ENCODE results near the gene COPA. TPM values are rescaled to one million over a fixed set of nuclear protein-coding genes. Genes with fewer than 3 reads are reported as not detected.

COPA gene
- total and polyA plus RNA-seq, 9 donors, result 109 to 154 (median 129) TPM

DNA sequence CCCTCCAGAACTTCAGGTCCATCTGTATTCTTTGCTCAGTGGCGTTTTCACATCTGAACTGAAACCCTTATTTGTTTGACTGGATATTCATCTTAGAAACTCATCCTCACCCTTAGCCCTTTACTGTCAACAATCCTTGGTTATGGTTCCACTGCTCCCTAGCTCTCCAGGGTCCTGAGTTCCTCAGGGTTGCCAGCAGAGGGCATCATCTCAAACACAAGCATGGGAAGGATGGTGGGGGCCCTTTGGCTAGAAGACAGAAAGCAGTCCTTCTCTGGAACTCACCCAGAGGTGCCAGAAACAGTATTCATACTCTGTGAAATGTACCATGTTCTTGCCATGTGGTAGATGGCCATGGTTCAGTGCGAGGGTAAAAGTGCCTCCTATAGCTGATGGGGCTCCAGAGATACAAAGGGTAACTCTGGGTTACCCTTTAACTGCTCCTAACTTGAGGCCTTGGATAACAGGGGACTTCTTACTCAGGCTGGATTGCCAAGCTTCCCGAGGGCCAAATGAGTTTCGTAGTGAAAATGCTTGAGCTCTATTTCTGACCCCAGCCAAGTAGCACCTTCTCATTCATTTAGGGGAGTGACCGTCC lies 11.4 kb upstream of the COPA start:
- 80% methylated on average over 2 of the region's 5 CpGs for WGBS (ENCODE audit: insufficient coverage)
- Histone ChIP-seq H3K36me3 (ENCODE audit: control insufficient read depth, insufficient read depth, low read length) (peaks cover 92% of the 10 kb centered on the region), H3K9me3 (replicated peaks; ENCODE audit: control insufficient read depth, low read depth, low read length) (no peaks in the 10 kb centered on the region)

DNA sequence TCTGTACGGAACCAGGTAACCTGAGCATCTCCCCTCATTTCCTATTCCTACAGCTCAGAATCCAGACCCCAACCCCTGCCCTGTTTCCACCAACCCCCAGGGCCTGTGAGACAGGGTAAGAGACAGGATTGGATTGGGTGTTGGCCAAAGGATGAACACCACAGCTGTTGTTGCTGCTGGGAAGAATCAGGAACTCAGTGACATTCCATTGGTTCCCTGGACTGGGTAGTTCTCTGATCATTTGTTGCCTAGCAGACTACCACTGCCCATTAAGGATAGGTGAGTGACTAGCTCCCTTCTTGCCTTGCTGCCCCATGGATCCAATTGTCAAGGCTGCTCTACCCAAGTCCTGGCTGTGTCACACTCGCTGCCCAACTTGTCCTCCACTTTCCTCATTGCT lies 10.2 kb upstream of the COPA start:
- H3K4me1 ChIP-seq (ENCODE audit: control insufficient read depth, insufficient read depth, low read length), result peaks cover 28% of the 10 kb centered on the region
- H3K4me3 ChIP-seq (ENCODE audit: low read length), result no peak overlapping the region
- H3K36me3 ChIP-seq (ENCODE audit: control insufficient read depth, insufficient read depth, low read length), result peaks cover 98% of the 10 kb centered on the region
- peak overlapping the region; percentile 57 for H3K27ac ChIP-seq (ENCODE audit: low read length)
- peak; percentile 75 for DNase-seq
- WGBS (ENCODE audit: insufficient coverage), result 73% methylated on average over 2 of the region's 2 CpGs
- H3K9me3 ChIP-seq (replicated peaks; ENCODE audit: control insufficient read depth, low read depth, low read length), result no peaks in the 10 kb centered on the region
- H3K27me3 ChIP-seq (ENCODE audit: control insufficient read depth, insufficient read depth, low read length), result no peaks in the 10 kb centered on the region

More for the DNA sequence above, 11.4 kb upstream of the COPA start:
- H3K27me3 ChIP-seq (ENCODE audit: control insufficient read depth, insufficient read depth, low read length), result no peaks in the 10 kb centered on the region
- DNase-seq, result no peak
- H3K4me1 ChIP-seq (ENCODE audit: control insufficient read depth, insufficient read depth, low read length), result peaks cover 28% of the 10 kb centered on the region
- H3K27ac ChIP-seq (ENCODE audit: low read length), result no peak overlapping the region
- no peak overlapping the region for H3K4me3 ChIP-seq (ENCODE audit: low read length)

DNA sequence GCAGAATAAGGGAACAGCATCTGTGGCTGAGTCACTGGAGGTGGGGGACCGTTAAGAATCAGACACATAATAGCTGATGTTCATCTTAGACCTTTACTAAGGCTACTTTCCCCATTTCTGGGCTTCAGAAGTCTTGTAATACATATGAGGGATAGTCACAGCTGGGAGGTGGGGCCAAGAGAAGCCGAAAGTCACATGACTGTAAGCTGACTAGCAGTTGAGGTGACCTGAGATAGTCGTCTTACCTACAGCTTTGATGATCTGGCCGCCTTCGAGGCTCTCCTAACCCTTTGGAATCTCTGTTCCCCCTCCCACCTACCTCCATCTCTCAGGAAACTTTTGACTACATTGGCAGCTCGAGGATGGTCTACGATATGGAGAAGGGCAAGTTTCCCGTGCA lies 9.5 kb upstream of the COPA start:
- no peak for DNase-seq
- H3K27ac ChIP-seq (ENCODE audit: low read length), result peak overlapping the region; percentile 57
- peaks cover 97% of the 10 kb centered on the region for H3K36me3 ChIP-seq (ENCODE audit: control insufficient read depth, insufficient read depth, low read length)
- 100% methylated on average over 1 of the region's 8 CpGs for WGBS (ENCODE audit: insufficient coverage)
- H3K9me3 ChIP-seq (replicated peaks; ENCODE audit: control insufficient read depth, low read depth, low read length), result no peaks in the 10 kb centered on the region
- no peak overlapping the region for H3K4me3 ChIP-seq (ENCODE audit: low read length)
- H3K27me3 ChIP-seq (ENCODE audit: control insufficient read depth, insufficient read depth, low read length), result no peaks in the 10 kb centered on the region
- H3K4me1 ChIP-seq (ENCODE audit: control insufficient read depth, insufficient read depth, low read length), result peaks cover 28% of the 10 kb centered on the region

DNA sequence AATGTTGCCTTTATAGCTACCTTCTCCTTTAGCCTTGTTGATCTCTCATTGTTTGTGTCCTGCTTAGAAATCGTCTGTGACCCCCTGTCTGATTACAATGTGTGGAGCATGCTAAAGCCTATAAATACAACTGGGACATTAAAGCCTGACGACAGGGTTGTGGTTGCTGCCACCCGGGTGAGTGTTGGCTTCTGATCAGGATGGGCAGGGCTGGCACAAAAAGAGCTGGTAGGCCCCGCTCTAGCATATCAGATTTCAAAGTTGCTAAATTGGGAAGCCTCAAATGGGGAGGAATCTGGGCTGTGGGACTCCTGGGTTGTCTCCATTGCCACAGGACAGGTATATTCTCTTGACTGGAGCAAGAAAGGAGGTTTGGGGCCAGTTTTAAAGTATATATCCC lies 8.6 kb upstream of the COPA start:
- Histone ChIP-seq H3K9me3 (replicated peaks; ENCODE audit: control insufficient read depth, low read depth, low read length) (no peaks in the 10 kb centered on the region), H3K27ac (ENCODE audit: low read length) (peak overlapping the region; percentile 62), H3K36me3 (ENCODE audit: control insufficient read depth, insufficient read depth, low read length) (peaks cover 96% of the 10 kb centered on the region), H3K4me1 (ENCODE audit: control insufficient read depth, insufficient read depth, low read length) (peaks cover 28% of the 10 kb centered on the region), H3K27me3 (ENCODE audit: control insufficient read depth, insufficient read depth, low read length) (no peaks in the 10 kb centered on the region), H3K4me3 (ENCODE audit: low read length) (no peak overlapping the region)
- peak; percentile 46 for DNase-seq
- 66% methylated on average over 3 of the region's 4 CpGs for WGBS (ENCODE audit: insufficient coverage)

DNA sequence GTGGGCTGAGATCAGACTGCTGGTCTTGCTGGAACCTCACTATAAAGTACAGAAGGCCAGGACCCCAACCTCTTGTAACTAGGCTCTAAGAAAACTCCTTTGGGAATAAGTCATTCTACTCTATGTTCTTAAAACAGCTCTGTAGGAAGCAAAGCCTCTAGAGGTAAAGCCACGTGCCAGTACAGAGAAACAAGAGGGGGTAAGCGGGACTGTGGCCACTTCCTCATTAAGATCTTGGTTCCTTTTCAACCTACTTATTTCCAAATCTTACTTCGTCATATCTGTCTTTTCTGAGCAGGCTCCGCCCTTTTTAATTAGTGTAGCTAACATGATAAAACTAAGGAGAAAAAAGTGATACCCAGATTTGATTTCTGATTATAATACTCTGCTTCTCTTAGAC lies 3.9 kb upstream of the COPA start:
- H3K4me3 ChIP-seq (ENCODE audit: low read length), result no peak overlapping the region
- H3K27me3 ChIP-seq (ENCODE audit: control insufficient read depth, insufficient read depth, low read length), result no peaks in the 10 kb centered on the region
- peaks cover 17% of the 10 kb centered on the region for H3K4me1 ChIP-seq (ENCODE audit: control insufficient read depth, insufficient read depth, low read length)
- no CpG with 5 or more reads among the region's 4 CpGs for whole genome bisulfite sequencing (ENCODE audit: insufficient coverage)
- H3K27ac ChIP-seq (ENCODE audit: low read length), result no peak overlapping the region
- peak; percentile 26 for DNase-seq
- H3K36me3 ChIP-seq (ENCODE audit: control insufficient read depth, insufficient read depth, low read length), result peaks cover 61% of the 10 kb centered on the region
- H3K9me3 ChIP-seq (replicated peaks; ENCODE audit: control insufficient read depth, low read depth, low read length), result no peaks in the 10 kb centered on the region

DNA sequence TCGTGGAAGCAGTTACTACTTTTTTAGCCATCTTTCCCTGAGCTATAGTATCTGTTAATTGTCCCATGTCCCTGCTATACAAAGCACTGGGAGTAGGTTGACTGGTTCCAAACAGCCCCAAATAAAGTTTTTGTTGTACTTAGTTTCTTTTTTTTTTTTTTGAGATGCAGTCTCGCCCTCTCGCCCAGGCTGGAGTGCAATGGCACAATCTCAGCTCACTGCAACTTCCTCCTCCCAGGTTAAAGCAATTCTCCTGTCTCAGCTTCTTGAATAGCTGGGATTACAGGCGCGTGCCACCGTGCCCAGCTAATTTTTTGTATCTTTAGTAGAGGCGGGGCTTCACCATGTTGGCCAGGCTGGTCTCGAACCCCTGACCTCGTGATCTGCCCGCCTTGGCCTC lies 3.4 kb upstream of the COPA start:
- 85% methylated on average over 4 of the region's 10 CpGs for WGBS (ENCODE audit: insufficient coverage)
- no peak overlapping the region for H3K27ac ChIP-seq (ENCODE audit: low read length)
- H3K4me1 ChIP-seq (ENCODE audit: control insufficient read depth, insufficient read depth, low read length), result peaks cover 12% of the 10 kb centered on the region
- no peak for DNase-seq
- H3K27me3 ChIP-seq (ENCODE audit: control insufficient read depth, insufficient read depth, low read length), result no peaks in the 10 kb centered on the region
- no peaks in the 10 kb centered on the region for H3K9me3 ChIP-seq (replicated peaks; ENCODE audit: control insufficient read depth, low read depth, low read length)
- peaks cover 56% of the 10 kb centered on the region for H3K36me3 ChIP-seq (ENCODE audit: control insufficient read depth, insufficient read depth, low read length)
- H3K4me3 ChIP-seq (ENCODE audit: low read length), result no peak overlapping the region

DNA sequence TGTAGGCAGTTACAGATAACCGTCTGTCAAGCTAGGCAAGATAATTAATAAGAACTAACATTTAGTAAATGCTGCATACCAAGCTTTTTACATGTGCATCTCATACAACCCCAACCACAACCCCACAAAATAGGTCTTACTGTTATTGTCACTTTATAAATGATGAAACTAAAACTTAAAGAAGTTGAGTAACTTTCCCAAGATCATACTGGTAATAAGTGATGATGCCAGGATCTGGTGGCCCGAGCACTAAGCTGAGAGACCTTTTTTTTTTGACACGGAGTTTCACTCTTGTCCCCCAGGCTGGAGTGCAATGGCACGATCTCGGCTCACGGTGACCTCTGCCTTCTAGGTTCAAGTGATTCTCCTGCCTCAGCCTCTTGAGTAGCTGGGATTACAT lies 1.9 kb upstream of the COPA start:
- Histone ChIP-seq H3K4me3 (ENCODE audit: low read length) (no peak overlapping the region), H3K36me3 (ENCODE audit: control insufficient read depth, insufficient read depth, low read length) (peaks cover 44% of the 10 kb centered on the region), H3K27me3 (ENCODE audit: control insufficient read depth, insufficient read depth, low read length) (no peaks in the 10 kb centered on the region), H3K27ac (ENCODE audit: low read length) (no peak overlapping the region), H3K9me3 (replicated peaks; ENCODE audit: control insufficient read depth, low read depth, low read length) (no peaks in the 10 kb centered on the region), H3K4me1 (ENCODE audit: control insufficient read depth, insufficient read depth, low read length) (peaks cover 4% of the 10 kb centered on the region)
- WGBS (ENCODE audit: insufficient coverage), result 85% methylated on average over 5 of the region's 6 CpGs
- no peak for DNase-seq

DNA sequence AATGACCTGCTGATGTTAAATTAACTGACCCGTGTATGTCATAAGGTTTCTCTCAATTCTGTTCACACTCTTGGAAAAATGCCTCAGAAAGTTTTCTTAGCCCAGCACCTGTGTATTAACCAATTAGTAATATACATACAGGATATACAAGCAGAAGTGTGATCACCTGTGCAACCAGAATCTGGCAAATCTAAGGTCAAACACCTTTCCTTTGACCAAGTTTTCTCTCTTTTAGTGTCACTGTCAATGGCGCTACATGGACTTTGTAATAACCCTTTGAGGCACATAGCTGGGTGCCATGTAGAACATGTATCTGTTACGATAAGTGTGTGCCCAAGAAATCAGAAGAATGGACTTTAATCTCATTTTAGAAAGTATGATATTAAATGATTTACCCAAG lies 1.2 kb upstream of the COPA start:
- WGBS (ENCODE audit: insufficient coverage), result no CpG with 5 or more reads among the region's 3 CpGs
- H3K4me1 ChIP-seq (ENCODE audit: control insufficient read depth, insufficient read depth, low read length), result peaks cover 4% of the 10 kb centered on the region
- H3K4me3 ChIP-seq (ENCODE audit: low read length), result peak overlapping the region; percentile 97
- DNase-seq, result no peak
- H3K36me3 ChIP-seq (ENCODE audit: control insufficient read depth, insufficient read depth, low read length), result peaks cover 43% of the 10 kb centered on the region
- no peaks in the 10 kb centered on the region for H3K27me3 ChIP-seq (ENCODE audit: control insufficient read depth, insufficient read depth, low read length)
- H3K27ac ChIP-seq (ENCODE audit: low read length), result no peak overlapping the region
- no peaks in the 10 kb centered on the region for H3K9me3 ChIP-seq (replicated peaks; ENCODE audit: control insufficient read depth, low read depth, low read length)

DNA sequence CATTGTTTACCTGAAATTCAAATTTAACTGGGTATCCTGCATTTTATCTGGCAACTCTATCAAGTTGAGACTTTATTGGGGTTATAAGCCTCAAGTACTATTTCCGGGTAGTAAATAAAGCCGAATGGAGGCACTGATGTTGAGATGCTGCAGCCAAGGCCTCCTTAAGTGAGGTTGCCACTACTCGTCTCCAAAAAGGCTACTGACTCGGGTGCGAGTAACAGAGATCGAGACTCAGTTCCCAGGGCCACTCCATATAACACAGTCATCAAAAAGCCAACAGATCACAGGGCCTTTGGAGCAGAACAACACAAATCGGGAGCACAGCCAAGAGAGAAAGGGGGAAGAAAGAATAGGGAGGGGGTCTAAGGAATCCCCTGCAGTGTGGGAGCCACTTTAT lies 524 bp downstream of the COPA start:
- Histone ChIP-seq H3K4me3 (ENCODE audit: low read length) (peak overlapping the region; percentile 97), H3K4me1 (ENCODE audit: control insufficient read depth, insufficient read depth, low read length) (peaks cover 4% of the 10 kb centered on the region), H3K27ac (ENCODE audit: low read length) (peak overlapping the region; percentile 95), H3K36me3 (ENCODE audit: control insufficient read depth, insufficient read depth, low read length) (peaks cover 35% of the 10 kb centered on the region), H3K9me3 (replicated peaks; ENCODE audit: control insufficient read depth, low read depth, low read length) (no peaks in the 10 kb centered on the region), H3K27me3 (ENCODE audit: control insufficient read depth, insufficient read depth, low read length) (no peaks in the 10 kb centered on the region)
- 0% methylated on average over 2 of the region's 7 CpGs for WGBS (ENCODE audit: insufficient coverage)
- peak; percentile 52 for DNase-seq

DNA sequence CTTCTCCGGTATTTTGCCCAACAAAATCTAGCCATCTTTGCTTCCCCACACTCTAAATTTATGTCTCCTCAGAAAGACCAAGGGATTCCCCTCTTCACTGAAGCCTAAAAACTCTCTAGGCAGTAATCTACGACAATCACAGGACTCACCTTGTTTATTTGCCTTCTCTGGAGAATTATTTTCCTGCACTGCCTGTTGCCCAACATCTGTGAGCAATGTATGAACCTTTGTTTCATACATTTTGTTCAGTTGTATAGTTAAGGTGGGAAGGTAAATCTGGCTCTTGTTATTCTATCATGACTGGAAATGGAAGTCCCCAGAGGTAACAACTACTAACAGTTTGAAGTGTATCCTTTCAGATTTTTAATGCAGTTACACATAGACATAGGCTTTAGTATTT lies 2.2 kb downstream of the COPA start:
- Histone ChIP-seq H3K4me1 (ENCODE audit: control insufficient read depth, insufficient read depth, low read length) (peaks cover 4% of the 10 kb centered on the region), H3K36me3 (ENCODE audit: control insufficient read depth, insufficient read depth, low read length) (peaks cover 27% of the 10 kb centered on the region), H3K27ac (ENCODE audit: low read length) (no peak overlapping the region), H3K27me3 (ENCODE audit: control insufficient read depth, insufficient read depth, low read length) (no peaks in the 10 kb centered on the region), H3K9me3 (replicated peaks; ENCODE audit: control insufficient read depth, low read depth, low read length) (no peaks in the 10 kb centered on the region), H3K4me3 (ENCODE audit: low read length) (no peak overlapping the region)
- WGBS (ENCODE audit: insufficient coverage), result 63% methylated on average over 1 of the region's 2 CpGs
- DNase-seq, result no peak

DNA sequence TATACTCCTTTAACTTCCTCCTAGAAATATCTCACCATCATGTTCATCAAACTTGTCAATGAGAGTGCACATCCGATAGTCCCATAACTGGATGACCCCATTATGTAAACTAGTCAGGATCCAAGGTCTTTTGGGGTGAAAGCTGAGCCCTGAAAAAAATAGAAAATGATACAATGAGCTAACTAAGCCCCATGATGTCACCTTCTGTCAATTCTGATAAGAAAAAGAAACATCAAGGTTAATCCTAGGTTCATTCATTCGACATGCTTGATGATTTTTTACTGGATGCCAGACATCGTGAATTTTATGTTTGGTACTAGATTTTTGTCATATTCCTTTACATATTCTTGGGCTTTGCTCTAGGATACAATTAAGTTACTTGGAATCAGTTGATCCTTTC lies 2.9 kb downstream of the COPA start:
- H3K9me3 ChIP-seq (replicated peaks; ENCODE audit: control insufficient read depth, low read depth, low read length), result no peaks in the 10 kb centered on the region

More for the DNA sequence above, 2.9 kb downstream of the COPA start:
- Histone ChIP-seq H3K4me3 (ENCODE audit: low read length) (no peak overlapping the region), H3K27ac (ENCODE audit: low read length) (no peak overlapping the region), H3K27me3 (ENCODE audit: control insufficient read depth, insufficient read depth, low read length) (no peaks in the 10 kb centered on the region), H3K4me1 (ENCODE audit: control insufficient read depth, insufficient read depth, low read length) (peaks cover 2% of the 10 kb centered on the region), H3K36me3 (ENCODE audit: control insufficient read depth, insufficient read depth, low read length) (peaks cover 24% of the 10 kb centered on the region)
- no CpG with 5 or more reads among the region's 3 CpGs for WGBS (ENCODE audit: insufficient coverage)
- DNase-seq, result no peak

Data from muscle of leg (tissue), 11 donors.